Retinal pigment epithelial cell (primary cell): Measurements from ENCODE around the gene CFAP92.

Source experiments
- DNase-seq: peaks from one replicate; pipeline ENCODE4 v3.0.0-alpha.2; 2010; ENCODE audit warnings: low read depth
- H3K4me3 ChIP-seq: 2 replicates; pipeline ENCODE4 v1.5.1; 2011; ENCODE audit warnings: mild to moderate bottlenecking, low read length, control low read depth, moderate library complexity
- CTCF ChIP-seq: conservative IDR thresholded peaks from 2 replicates; pipeline ENCODE4 v1.5.1; 2011; ENCODE audit warnings: low read depth, low read length, control low read depth, inconsistent platforms

CFAP92 gene

GRCh38 chr3:129006864-129007263, 13.0 kb upstream of the CFAP92 start:
- H3K4me3 ChIP-seq, result no peak overlapping the region
- TF ChIP-seq CTCF, result no peak
- no peak for DNase-seq

- TF ChIP-seq CTCF, result no peak
- H3K4me3 ChIP-seq, result no peak overlapping the region
- DNase-seq, result no peak
Measured at GRCh38 chr3:129005526-129006303, 11.8 kb upstream of the CFAP92 start.

DNA sequence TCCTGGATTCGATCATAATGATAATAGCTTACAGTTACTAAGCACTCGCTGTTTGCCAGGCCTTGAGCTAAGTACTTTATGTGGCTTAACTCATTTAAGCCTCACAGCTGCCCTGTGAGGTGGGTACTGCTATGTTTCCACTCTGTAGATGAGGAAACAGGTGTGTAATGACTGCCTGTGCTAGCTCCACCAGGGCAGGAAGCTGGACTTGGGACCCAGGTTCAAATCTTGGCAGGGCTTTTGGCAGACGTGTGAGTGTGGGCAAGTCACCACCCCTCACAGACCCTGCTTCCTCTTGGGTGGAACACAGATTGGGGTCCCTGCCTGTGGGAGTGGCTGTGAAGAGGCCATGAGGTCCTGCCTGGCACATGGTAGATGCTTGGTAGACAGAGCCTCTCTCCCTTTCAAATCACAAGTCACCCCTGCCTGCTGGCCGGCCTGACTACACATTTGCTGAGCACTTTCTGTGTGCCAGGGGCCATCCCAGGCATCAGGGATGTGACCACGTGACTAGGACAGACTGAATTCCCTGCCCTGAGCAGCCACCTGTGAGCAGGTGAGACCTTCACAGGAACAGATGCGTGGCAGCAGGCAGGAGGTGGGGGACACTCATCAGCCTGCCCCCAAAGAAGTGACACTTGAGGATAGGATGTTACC, 10.9 kb upstream of the CFAP92 start:
- H3K4me3 ChIP-seq, result no peak overlapping the region
- TF ChIP-seq CTCF, result no peak
- DNase-seq, result no peak

- no peak for DNase-seq
- H3K4me3 ChIP-seq, result no peak overlapping the region
- TF ChIP-seq CTCF, result peak; percentile 14
Measured at GRCh38 chr3:129003578-129004112, 9.8 kb upstream of the CFAP92 start.

- H3K4me3 ChIP-seq, result no peak overlapping the region
- no peak for TF ChIP-seq CTCF
- no peak for DNase-seq
Measured at GRCh38 chr3:129002573-129003569, 9.0 kb upstream of the CFAP92 start.

DNA sequence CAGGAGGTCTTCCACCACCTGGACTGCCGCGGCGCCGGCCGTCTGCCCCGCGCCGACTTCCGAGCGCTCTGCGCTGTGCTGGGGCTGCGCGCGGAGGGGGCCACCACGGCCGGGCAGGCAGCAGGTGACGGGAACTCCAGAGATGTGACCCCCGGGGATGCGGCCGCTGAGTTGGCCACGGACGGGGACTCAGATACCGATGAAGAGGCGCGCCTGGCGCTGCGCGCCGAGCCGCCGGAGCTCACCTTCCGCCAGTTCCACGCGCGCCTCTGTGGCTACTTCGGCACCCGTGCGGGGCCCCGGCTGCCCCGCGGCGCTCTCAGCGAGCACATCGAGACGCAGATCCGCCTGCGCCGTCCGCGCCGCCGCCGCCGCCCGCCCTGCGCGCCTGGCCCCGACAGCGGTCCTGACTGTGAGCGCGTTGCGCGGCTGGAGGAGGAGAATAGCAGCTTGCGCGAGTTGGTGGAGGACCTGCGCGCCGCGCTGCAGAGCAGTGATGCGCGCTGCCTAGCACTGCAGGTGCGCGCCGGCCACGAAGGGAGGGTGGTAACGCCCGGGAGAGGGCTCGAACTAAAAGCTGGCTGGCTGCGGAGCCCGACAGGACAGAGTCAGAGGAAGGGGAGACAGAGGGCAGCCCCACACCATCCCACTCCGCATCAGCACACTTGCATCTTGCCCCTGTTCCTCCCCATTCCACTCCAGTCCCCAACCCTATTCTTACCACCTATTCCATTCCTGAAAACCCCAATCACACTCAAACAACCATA, 8.1 kb upstream of the CFAP92 start:
- DNase-seq, result no peak
- TF ChIP-seq CTCF, result no peak
- H3K4me3 ChIP-seq, result no peak overlapping the region
